ENCODE results near the gene CRLF2.

DNA sequence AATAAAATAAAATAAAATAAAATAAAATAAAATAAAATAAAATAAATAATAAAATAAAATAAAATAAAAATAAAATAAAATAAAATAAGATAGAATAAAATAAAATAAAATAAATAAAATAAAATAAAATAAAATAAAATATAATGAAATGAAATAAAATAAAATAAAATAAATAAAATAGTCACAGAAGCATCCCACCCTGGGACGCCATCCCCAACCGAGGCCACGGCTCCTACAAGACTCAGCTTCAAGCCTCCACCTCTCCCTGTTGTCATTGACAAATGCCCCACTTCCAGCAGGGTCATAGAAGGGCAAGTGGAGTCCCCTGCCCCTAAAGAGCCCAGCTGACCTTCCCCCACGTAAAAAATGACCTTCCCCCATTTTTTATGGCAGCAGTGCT is 30.2 kb downstream of the CRLF2 start:
- TF ChIP-seq, protein P1, sequence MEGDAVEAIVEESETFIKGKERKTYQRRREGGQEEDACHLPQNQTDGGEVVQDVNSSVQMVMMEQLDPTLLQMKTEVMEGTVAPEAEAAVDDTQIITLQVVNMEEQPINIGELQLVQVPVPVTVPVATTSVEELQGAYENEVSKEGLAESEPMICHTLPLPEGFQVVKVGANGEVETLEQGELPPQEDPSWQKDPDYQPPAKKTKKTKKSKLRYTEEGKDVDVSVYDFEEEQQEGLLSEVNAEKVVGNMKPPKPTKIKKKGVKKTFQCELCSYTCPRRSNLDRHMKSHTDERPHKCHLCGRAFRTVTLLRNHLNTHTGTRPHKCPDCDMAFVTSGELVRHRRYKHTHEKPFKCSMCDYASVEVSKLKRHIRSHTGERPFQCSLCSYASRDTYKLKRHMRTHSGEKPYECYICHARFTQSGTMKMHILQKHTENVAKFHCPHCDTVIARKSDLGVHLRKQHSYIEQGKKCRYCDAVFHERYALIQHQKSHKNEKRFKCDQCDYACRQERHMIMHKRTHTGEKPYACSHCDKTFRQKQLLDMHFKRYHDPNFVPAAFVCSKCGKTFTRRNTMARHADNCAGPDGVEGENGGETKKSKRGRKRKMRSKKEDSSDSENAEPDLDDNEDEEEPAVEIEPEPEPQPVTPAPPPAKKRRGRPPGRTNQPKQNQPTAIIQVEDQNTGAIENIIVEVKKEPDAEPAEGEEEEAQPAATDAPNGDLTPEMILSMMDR (IDR thresholded peaks at IDR 0.05; ENCODE audit: low read length) = no peak
- TF ChIP-seq EZH2phosphoT487 (IDR thresholded peaks at IDR 0.05; ENCODE audit: low read length) = no peak

Data from MM.1S (cell line).